H1 (cell line): ENCODE results near the gene ADAM12. TPM values are rescaled to one million over a fixed set of nuclear protein-coding genes. Genes with fewer than 3 reads are reported as not detected.
A peak's percentile ranks its signal among the peaks of the same experiment; 100 is the strongest.

Experiments
- CTCF ChIA-PET: fragments of 300-600 bp; sonication (Branson Sonifier 250); formaldehyde crosslinking; loops from one replicate; lab custom pipeline; 2021; ENCODE audit not compliant: partially characterized antibody; lab: Charles Lee
- POLR2A ChIA-PET: fragments of 300-600 bp; sonication (Branson Sonifier 250); formaldehyde crosslinking; loops from one replicate; lab custom pipeline; 2021; ENCODE audit warnings: inconsistent platforms; ENCODE audit not compliant: partially characterized antibody; lab: Charles Lee
- DNase-seq, 2 experiments: peaks; one replicate each; pipeline versions ENCODE4 v3.0.0 to v3.0.0-alpha.2; 2010 to 2022; ENCODE audit warnings: low spot score in 2 of 2, low read depth in 1 of 2, mixed read lengths in 1 of 2
- FAIRE-seq: peaks from 2 replicates; lab custom pipeline; 2011; peaks lifted over from hg19 to GRCh38; lab: Jason Lieb, UNC
- H2AFZ ChIP-seq: 2 replicates; pipeline ENCODE4 v1.8.1; 2012; ENCODE audit warnings: low read length, inconsistent platforms
- H2AK5ac ChIP-seq: 2 replicates; pipeline ENCODE4 v1.6.1; 2013; ENCODE audit warnings: low read depth, low read length
- H2BK120ac ChIP-seq: replicated peaks from 2 replicates; pipeline ENCODE3; 2013; ENCODE audit warnings: low read depth, low read length, inconsistent platforms
- H2BK12ac ChIP-seq: 2 replicates; pipeline ENCODE4 v1.6.1; 2013; ENCODE audit warnings: low read depth, low read length
- H2BK15ac ChIP-seq: 2 replicates; pipeline ENCODE4 v1.6.1; 2013; ENCODE audit warnings: low read length
- H2BK20ac ChIP-seq: 2 replicates; pipeline ENCODE4 v1.6.1; 2013; ENCODE audit warnings: low read length
- H2BK5ac ChIP-seq: 2 replicates; pipeline ENCODE4 v1.6.1; 2013; ENCODE audit warnings: low read depth, low read length
- H3K14ac ChIP-seq: 2 replicates; pipeline ENCODE4 v1.6.1; 2013; ENCODE audit warnings: inconsistent platforms; ENCODE audit not compliant: insufficient read length
- H3K18ac ChIP-seq: 2 replicates; pipeline ENCODE4 v1.6.1; 2013; ENCODE audit warnings: low read length; ENCODE audit errors: extremely low read depth
- H3K23ac ChIP-seq: 2 replicates; pipeline ENCODE4 v1.6.1; 2013; ENCODE audit warnings: inconsistent platforms; ENCODE audit not compliant: insufficient read length
- H3K23me2 ChIP-seq: 2 replicates; pipeline ENCODE4 v1.6.1; 2013; ENCODE audit warnings: low read depth, low read length
- H3K27ac ChIP-seq: 2 replicates; pipeline ENCODE4 v1.6.1; 2011; ENCODE audit warnings: low read depth, low read length, inconsistent platforms
- H3K27me3 ChIP-seq, 4 experiments: replicated peaks in 1 of 4; 1 replicate in 1 of 4; 2 replicates in 3 of 4; pipeline versions ENCODE4 v1.6.1 to v1.8.1; 2011 to 2013; ENCODE audit warnings: low read length in 3 of 4, mild to moderate bottlenecking in 3 of 4, inconsistent platforms in 2 of 4, mixed read lengths in 2 of 4, moderate library complexity in 1 of 4; ENCODE audit not compliant: control insufficient read depth in 3 of 4, insufficient read depth in 3 of 4; ENCODE audit errors: extremely low read depth in 1 of 4
- H3K36me3 ChIP-seq, 4 experiments: 2 replicates each; pipeline versions ENCODE4 v1.6.1 to v1.8.1; 2011 to 2013; ENCODE audit warnings: mild to moderate bottlenecking in 4 of 4, low read length in 3 of 4, moderate library complexity in 2 of 4, control low read depth in 1 of 4, inconsistent platforms in 1 of 4; ENCODE audit not compliant: insufficient read depth in 4 of 4, control insufficient read depth in 2 of 4
- H3K4ac ChIP-seq: replicated peaks from 2 replicates; pipeline ENCODE3; 2013; ENCODE audit warnings: low read length, low read depth, mixed read lengths, inconsistent platforms; ENCODE audit not compliant: insufficient read length
- H3K4me1 ChIP-seq, 4 experiments: replicated peaks in 1 of 4; 1 replicate in 1 of 4; 2 replicates in 3 of 4; pipeline versions ENCODE4 v1.6.1 to v1.8.1; 2011 to 2013; ENCODE audit warnings: low read length in 3 of 4, inconsistent platforms in 2 of 4, mixed read lengths in 1 of 4; ENCODE audit not compliant: insufficient read depth in 4 of 4, control insufficient read depth in 3 of 4
- H3K4me2 ChIP-seq, 2 experiments: 2 replicates each; pipeline versions ENCODE4 v1.6.1 to v1.8.1; 2011 to 2013; ENCODE audit warnings: low read depth in 2 of 2, low read length in 2 of 2, control low read depth in 1 of 2, inconsistent platforms in 1 of 2, mild to moderate bottlenecking in 1 of 2; ENCODE audit not compliant: insufficient read depth in 1 of 2
- H3K4me3 ChIP-seq, 4 experiments: fragments of 200-600, 300-600 bp in 1 of 4; sonication (generic), shearing (Covaris generic), sonication (Bioruptor Twin) in 1 of 4; 2 replicates each; pipeline versions ENCODE4 v1.5.1 to v1.8.1; 2011 to 2016; ENCODE audit warnings: low read length in 4 of 4, low read depth in 3 of 4, control low read depth in 2 of 4, inconsistent platforms in 2 of 4, mild to moderate bottlenecking in 2 of 4, mixed read lengths in 1 of 4, moderate library complexity in 1 of 4; ENCODE audit not compliant: insufficient read depth in 2 of 4; ENCODE audit errors: extremely low read depth in 1 of 4
- H3K56ac ChIP-seq: replicated peaks from 2 replicates; pipeline ENCODE3; 2013; ENCODE audit warnings: low read depth, mild to moderate bottlenecking, mixed read lengths, low read length, inconsistent platforms; ENCODE audit not compliant: insufficient read length
- H3K79me1 ChIP-seq: 2 replicates; pipeline ENCODE4 v1.6.1; 2013; ENCODE audit warnings: low read depth, low read length, control low read depth
- H3K79me2 ChIP-seq, 2 experiments: 2 replicates each; pipeline versions ENCODE4 v1.6.1 to v1.8.1; 2012 to 2013; ENCODE audit warnings: low read length in 2 of 2, mild to moderate bottlenecking in 2 of 2, inconsistent platforms in 1 of 2; ENCODE audit not compliant: insufficient read depth in 2 of 2, control insufficient read depth in 1 of 2
- H3K9ac ChIP-seq, 4 experiments: replicated peaks in 1 of 4; 1 replicate in 1 of 4; 2 replicates in 3 of 4; pipeline versions ENCODE4 v1.6.1 to v1.8.1; 2011 to 2013; ENCODE audit warnings: low read depth in 3 of 4, low read length in 3 of 4, control low read depth in 2 of 4, mild to moderate bottlenecking in 2 of 4, moderate library complexity in 2 of 4, inconsistent platforms in 1 of 4; ENCODE audit errors: extremely low read depth in 1 of 4
- H3K9me3 ChIP-seq, 2 experiments: 2 replicates each; pipeline versions ENCODE4 v1.6.1 to v1.8.1; 2012 to 2013; ENCODE audit warnings: mild to moderate bottlenecking in 2 of 2, moderate library complexity in 2 of 2, control low read depth in 1 of 2, inconsistent platforms in 1 of 2, low read depth in 1 of 2, low read length in 1 of 2, mixed read lengths in 1 of 2; ENCODE audit not compliant: insufficient read depth in 2 of 2
- H4K20me1 ChIP-seq, 2 experiments: replicated peaks in 1 of 2; 2 replicates each; pipeline versions ENCODE3 to v1.8.1; 2011 to 2013; ENCODE audit warnings: inconsistent platforms in 2 of 2, low read length in 2 of 2, mild to moderate bottlenecking in 1 of 2; ENCODE audit not compliant: insufficient read depth in 2 of 2, control insufficient read depth in 1 of 2
- H4K5ac ChIP-seq: 2 replicates; pipeline ENCODE4 v1.6.1; 2013; ENCODE audit warnings: low read length, low read depth, mixed read lengths, inconsistent platforms; ENCODE audit not compliant: insufficient read length
- H4K8ac ChIP-seq: 2 replicates; pipeline ENCODE4 v1.8.0; 2013; ENCODE audit warnings: mild to moderate bottlenecking, moderate library complexity, low read length, inconsistent platforms; ENCODE audit not compliant: insufficient read depth; ENCODE audit errors: extremely low read depth
- H4K91ac ChIP-seq: replicated peaks from 2 replicates; pipeline ENCODE3; 2013; ENCODE audit warnings: low read length, mixed read lengths, inconsistent platforms; ENCODE audit not compliant: insufficient read length
- YY1 ChIP-seq: IDR thresholded peaks from 2 replicates; pipeline ENCODE4 v1.6.1; 2011; ENCODE audit warnings: low read depth, mild to moderate bottlenecking, low read length
- WGBS, 2 experiments: shearing (Covaris generic) in 1 of 2; methylation state at CpG; one replicate each; pipeline versions ENCODE4 v1.1.6 to v1.1.7; 2013 to 2015; ENCODE audit warnings: low lambda C conversion rate in 2 of 2, mixed read lengths in 2 of 2, inconsistent platforms in 1 of 2, low coverage in 1 of 2, missing lambda C conversion rate in 1 of 2; ENCODE audit not compliant: insufficient replicate concordance in 2 of 2, insufficient coverage in 1 of 2, insufficient read length in 1 of 2; ENCODE audit errors: extremely low coverage in 1 of 2, missing lambda C conversion rate in 1 of 2; 5-methylcytosine and 5-hydroxymethylcytosine counted together
- polyA plus RNA-seq, 7 experiments: library from polyadenylated mRNA; depleted of rRNA in 3 of 7; stranded (reverse) in 5 of 7; unstranded in 2 of 7; fragments of >200 nt in 5 of 7; fragments of 200-250 nt in 2 of 7; gene quantifications; 1 replicate in 5 of 7; 2 replicates in 1 of 7; 4 replicates in 1 of 7; pipeline versions ENCODE4 v1.2.1 to v1.2.3, GENCODE V29; 2011 to 2013; ENCODE audit warnings: missing spikeins in 2 of 7, mixed read lengths in 2 of 7
- total RNA-seq: library from RNA; stranded (reverse); fragmentation: NEBNext Ultra II Directional; extraction: Animal tissue kit (Norgen Biotek cat#: 25700); gene quantifications from 2 replicates; pipeline ENCODE4 v1.2.1, GENCODE V29; 2021

The ADAM12 gene
- total and polyA plus RNA-seq, 2 of the 8 experiments (the other 6 are each of a cell fraction or from before 2014, with no cell fraction given): 0.07 to 0.17 TPM

GRCh38 chr10:126234630-126235029 is 153.6 kb downstream of the ADAM12 start:
- Histone ChIP-seq H2BK120ac (no peak overlapping the region), H3K4me3 (no peak overlapping the region), H2BK15ac (no peak overlapping the region), H3K9ac (no peak overlapping the region), H4K8ac (no peak overlapping the region), H3K14ac (no peak overlapping the region), H2BK5ac (no peak overlapping the region), H2BK20ac (no peak overlapping the region), H3K79me1 (no peaks in the 10 kb centered on the region), H4K91ac (no peak overlapping the region), H2BK12ac (no peak overlapping the region), H3K27ac (no peak overlapping the region), H3K4ac (no peak overlapping the region), H2AK5ac (no peak overlapping the region), H3K4me2 (no peak overlapping the region), H3K36me3 (no peaks in the 10 kb centered on the region), H4K20me1 (no peaks in the 10 kb centered on the region), H2AFZ (peak overlapping the region; percentile 24; the same call in 1 of the 2 replicates), H3K18ac (no peak overlapping the region), H3K23ac (no peak overlapping the region), H3K27me3 (no peaks in the 10 kb centered on the region), H3K9me3 (no peaks in the 10 kb centered on the region), H3K56ac (no peak overlapping the region), H3K23me2 (no peaks in the 10 kb centered on the region), H3K79me2 (no peaks in the 10 kb centered on the region), H4K5ac (no peak overlapping the region), H3K4me1 (no peaks in the 10 kb centered on the region; a peak in 1 of 7 replicates)
- DNase-seq: no peak
- POLR2A ChIA-PET: no interaction called here
- no peak for FAIRE-seq
- WGBS, 2 experiments: 83% methylated on average over 5 of the region's 5 CpGs; no CpG with 5 or more reads in 1 of the 2 experiments
- no peak for TF ChIP-seq YY1
- CTCF ChIA-PET: interaction anchor here (1.2 kb wide), 1 partner anchor 12 kb away, joined by 3 read pairs; no protein-coding TSS in a partner anchor
